Stimulated activated CD4-positive, alpha-beta T cell treated with anti-CD3 and anti-CD28 coated beads, Interleukin-4, amount 100 ng/mL, for 1 hour (primary cell): Measurements from ENCODE around the gene PPP1R26.
"Not testable (repeated sequence)": the region's sequence is repeated elsewhere in the genome, so short reads cannot be mapped to it uniquely, and the experiment has no call there.

Experiments used
- DNase-seq: peaks from one replicate; pipeline ENCODE4 v3.0.0-alpha.2; 2020

Gene PPP1R26, protein sequence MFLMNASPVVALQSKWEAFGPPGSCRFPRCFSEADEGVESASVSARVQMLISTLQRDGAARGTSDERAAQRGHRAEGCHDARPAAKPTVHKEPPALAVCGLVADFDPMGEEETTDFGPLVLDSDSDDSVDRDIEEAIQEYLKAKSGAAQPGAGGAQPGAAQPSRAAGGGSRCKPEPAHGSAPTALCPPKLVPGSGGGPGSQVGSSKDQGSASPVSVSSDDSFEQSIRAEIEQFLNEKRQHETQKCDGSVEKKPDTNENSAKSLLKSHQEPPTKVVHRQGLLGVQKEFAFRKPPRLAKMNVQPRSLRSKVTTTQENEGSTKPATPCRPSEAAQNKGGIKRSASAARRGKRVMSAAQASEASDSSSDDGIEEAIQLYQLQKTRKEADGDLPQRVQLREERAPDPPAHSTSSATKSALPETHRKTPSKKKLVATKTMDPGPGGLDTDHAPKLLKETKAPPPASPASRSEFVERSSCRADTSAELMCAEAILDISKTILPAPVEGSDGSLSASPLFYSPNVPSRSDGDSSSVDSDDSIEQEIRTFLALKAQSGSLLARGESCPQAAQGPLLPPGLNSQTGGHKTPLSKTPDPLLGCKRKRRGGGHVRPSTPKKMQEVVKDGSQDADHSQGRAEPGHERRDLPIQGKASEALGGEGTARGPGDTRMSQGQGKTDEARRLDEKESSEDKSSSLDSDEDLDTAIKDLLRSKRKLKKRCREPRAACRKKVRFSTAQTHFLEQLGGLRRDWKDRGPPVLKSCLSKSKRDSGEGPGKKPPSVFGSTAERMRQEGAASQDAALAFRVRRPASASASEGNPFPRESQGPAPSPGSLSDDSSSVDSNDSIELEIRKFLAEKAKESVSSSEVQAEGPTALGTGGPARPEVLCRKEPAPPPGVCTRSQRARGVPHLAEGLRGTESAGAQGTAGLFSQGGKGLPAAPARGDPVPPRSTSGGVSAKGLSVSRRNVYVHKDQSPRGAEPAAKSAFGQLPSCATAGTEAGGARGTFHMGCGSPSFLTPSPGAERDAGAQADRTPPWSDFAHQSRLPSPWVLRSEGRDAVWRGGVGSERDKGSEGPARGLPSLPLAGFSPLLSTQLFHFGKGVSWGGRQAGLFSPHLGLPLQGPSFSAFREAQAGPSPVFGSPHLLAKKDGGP (N-terminal part only)

DNA sequence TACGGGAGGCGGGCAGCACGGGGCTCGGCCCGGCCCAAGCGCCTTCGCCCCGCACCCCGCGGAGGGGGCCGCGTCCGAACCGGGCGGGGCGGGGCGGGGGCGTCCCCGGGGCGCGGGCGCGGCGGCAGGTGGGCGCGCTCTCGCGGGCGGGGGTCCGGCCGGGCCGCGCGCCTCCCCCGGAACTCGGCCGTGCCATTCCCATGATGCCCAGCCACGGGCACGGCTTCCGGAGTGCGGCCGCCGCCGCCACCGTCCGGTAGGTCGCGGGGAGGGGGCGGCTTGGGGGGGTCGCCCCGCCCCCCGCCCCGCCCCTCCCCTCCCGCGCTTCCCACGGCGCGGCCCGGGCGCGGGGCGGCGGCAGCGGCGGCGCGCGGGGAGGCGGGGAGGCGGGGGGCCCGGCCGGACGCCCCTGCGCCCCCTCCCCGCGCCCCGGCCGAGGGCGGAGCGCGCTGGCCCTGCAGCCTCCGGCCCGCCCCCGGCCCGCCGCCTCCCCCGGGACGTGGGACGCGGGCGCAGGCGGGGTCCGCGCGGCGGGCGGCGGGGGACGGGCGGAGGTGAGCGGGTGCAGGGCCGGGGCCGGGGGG, at the start of gene PPP1R26:
PPP1R26 (plus strand) TSS at position 314 of the 584 bp plus-strand sequence. CDS start 4,729 bp downstream, outside the sequence.
- DNase-seq: no peak

DNA sequence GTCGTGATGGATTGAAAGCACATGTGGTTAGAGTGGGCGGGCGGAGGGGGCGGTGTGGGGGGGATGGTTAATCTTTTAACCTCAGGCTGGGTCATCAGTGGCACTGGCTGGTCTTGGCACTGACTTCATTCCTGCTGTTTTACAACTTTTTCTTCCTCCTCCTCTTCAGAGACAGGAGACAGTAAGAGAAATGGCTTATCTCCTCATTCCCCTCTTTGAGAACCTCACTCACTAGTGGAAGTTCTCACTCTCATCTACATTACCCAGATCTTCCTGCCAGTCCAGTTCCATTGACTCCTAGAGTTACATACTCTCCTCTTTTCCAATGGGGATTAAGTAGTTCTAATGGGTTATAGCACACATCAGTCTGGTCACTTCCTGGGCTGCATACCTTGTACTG, 42.3 kb upstream of the PPP1R26 start:
- no peak for DNase-seq

DNA sequence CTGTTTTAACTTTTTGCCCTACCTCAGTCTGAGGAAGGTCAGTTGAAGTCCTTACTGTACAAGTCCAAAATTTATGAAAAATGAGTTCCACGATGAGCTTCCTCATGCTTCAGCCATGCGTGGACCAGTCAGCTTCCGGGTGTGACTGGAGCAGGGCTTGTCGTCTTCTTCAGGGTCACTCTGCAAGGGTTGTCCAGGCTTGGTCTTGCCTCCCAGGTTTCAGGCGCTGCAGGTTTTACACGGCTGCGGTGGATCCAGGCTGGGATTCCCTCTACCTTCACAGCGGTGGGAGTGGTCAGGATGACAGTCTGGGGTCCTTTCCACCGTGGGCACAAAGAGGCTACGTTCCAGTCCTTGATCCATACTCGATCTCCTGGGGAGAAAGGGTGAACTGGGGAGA, 41.9 kb upstream of the PPP1R26 start:
- not testable (repeated sequence) for DNase-seq

DNA sequence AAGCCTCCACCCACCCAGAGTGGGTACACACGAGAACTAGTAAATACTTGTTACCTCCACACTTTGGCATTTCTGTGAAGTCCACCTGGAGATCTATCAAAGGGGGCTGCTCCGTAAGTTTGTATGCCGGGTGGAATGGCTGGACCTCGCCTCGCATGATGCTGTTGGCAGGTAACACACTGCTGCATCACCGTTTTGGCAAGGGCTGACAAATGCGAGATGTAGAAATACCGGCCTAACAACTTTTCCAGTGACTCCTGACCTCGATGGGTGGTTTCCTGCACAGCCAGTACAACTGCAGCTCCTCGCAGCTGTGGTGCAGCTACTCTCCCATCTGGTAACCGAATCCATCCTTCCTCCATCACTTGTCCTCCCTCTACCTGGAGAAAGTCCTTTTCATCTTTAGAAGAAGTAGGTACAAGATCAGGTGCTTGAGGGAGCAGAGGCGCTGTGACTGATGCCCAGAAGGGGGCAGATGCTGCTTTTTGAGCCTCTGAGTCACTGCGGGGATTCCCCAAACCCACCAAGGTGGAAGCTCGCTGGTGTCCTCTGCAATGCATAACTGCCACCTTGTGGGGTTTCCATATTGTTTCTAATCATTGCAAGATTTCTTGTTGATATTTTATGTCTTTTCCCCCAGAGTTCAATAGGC, 40.9 kb upstream of the PPP1R26 start:
- DNase-seq: peak; percentile 49

DNA sequence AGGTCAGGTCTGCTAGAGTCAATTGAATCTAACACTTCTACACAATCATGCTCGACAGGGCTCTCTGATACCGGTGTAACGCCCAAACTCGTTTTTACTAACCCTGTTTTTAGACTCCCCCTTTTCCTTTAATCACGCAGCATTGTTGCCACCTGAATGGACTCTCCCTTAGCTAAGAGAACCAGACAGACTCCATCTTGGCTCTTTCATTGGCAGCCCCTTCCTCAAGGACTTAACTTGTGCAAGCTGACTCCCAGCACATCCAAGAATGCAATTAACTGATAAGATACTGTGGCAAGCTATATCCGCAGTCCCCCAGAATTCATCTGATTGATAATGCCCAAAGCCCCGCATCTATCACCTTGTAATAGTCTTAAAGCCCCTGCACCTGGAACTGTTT, 40.1 kb upstream of the PPP1R26 start:
- not testable (repeated sequence) for DNase-seq

DNA sequence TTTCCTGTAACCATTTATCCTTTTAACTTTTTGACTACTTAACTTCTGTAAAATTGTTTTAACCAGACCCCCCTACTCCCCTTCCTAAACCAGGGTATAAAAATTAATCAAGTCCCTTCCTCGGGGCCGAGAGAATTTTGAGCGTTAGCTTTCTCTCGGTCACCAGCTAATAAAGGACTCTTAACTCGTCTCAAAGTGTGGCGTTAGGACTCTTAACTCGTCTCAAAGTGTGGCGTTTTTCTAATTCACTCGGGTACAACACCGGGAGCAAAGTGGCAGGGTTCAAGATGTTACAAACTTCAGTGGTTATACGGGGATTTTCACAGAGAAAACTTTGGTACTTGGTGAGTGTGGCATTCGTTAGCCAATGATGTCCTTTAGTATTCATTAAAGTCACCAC, 39.7 kb upstream of the PPP1R26 start:
- no peak for DNase-seq

DNA sequence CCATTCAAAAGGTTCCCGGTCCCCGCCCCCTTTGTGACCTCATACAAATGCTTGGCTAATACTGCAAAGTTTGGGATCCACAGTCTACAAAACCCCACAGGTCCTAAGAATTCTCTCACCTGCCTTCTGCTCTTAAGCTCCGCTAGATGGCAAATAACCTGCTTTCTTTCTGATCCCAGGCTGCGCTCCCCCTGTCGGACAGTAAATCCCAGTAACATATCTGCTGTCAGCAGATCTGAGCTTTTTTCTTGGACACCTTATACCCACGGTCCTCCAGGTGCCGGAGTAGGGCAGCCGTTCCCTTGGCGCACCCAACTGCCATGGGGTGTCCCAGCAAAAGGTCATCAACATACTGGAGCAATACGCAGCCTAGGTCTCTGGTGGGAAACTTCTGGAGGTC, 39.0 kb upstream of the PPP1R26 start:
- DNase-seq: no peak

DNA sequence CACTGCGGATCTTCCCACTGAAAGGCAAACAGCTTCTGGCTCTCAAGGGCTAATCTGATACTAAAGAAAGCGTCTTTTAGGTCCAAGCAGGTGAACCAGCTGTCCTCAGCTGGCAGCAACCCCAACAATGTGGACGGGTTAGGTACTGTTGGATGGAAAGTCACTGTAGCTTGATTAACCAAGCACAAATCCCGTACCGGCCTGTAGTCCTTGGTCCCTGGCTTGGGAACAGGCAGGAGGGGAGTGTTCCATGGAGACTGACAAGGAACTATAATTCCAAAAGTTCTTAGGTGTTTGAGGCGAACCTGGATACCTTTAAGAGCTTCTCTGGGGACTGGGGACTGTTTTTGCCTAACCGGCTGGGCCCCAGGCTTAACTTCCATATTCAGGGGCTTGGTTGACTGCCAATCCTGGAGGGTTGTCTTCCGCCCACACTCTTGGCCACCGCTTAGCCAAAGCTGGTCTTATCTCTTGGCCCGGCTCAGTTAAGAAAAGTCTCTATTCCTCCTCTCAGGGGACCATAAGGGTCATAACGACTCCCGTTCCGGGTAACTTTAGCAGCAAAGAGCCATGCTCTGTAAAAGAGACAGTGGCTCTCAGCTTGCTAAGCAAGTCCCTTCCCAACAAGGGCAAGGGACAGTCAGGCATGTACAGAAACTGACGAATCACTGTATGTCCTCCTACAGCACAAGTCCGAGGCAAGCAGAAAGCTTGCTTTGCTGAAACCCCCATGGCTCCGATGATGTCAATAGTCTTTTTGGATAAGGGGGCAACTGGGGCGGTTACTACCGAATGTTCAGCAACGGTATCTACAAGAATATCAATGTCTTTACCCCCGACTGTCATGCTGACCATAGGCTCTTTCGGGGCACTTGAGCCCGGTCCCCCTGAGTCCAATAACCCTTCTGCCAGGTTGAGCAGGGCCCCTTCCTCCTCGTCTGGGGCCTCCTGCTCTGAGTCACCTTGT, 38.2 kb upstream of the PPP1R26 start:
- not testable (repeated sequence) for DNase-seq

DNA sequence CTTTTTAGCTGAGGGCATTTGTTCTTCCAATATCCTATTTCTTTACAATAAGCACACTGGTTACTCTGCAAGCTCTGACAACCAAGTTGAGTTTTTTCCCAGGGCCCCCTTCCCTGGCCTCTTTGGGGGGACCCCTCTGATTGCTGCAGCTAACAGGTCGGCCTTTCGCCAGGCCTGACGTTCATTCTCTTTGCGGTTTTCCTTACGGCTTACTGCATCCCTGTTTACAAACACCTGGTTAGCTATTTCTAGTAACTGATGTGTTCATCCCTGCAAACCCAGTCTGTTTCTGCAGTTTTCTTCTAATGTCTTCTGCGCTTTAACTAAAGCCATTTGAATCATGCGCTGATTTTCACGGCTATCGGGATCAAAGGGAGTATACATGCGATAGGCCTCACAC, 37.5 kb upstream of the PPP1R26 start:
- DNase-seq: no peak

DNA sequence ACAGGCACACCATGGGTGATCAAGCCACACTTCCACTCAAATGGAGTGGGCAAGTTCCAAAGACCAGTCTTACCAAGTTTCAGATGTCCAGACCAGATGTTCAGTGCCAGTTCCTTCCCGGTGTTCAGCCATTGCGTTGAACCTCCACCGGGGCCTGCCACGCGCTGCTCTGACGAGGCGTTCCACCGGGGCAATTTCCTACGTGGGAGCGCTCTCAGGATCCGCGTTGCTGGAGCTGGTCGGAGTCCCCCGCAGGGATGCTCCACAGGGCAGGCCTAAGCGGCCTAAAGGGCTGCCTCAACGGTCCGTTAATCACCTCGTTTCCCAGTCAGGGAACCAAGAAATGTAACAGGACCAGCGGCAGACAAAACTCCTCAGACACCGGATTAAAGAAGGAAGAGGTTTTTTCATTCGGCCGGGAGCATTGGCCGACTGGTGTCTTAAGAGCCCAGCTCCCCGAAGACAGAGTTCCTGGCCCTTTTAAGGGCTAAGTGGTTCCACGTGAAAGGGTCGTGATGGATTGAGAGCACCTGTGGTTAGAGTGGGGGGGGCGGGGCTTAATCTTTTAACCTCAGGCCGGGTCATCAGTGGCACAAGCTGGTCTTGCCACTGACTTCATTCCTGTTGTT, 35.7 kb upstream of the PPP1R26 start:
- DNase-seq: no peak

DNA sequence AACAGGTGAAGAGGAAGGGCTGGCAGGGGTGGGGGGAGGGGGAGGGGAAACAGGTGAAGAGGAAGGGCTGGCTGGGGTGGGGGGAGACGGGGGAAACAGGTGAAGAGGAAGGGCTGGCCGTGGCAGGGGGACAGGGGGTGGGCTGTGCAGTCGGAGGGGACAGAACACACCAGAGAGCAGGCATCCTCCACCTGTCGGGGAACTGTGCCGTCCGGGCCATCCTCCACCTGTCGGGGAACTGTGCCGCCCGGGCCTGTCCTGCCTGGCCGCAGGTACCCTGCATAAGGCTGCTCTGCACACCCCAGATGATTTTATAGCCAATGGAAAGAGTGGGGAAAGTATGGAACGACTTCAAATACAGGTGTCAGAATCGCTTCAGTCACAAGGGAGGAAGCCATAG, 32.5 kb upstream of the PPP1R26 start:
- DNase-seq: no peak

DNA sequence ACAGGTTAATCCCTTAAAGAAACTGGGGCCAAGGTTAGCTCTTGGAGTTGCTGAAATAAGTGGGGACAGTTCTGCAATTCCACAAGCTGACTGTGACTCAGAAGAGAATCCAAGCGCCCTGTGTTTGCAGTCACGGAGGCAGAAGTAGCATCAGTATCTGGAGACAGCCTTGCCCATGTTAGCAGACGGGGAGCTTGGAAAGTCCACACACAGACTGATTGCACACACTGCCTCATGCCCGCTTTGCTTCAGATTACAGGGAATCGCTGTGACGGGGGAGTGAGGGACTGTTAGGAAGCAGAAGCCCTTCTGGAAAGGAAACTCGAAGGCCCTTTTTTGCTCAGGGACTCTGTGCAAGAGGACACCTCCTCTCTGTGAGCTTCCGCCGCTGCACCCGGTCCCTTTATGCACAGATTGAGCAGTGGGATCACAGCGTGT, 30.9 kb upstream of the PPP1R26 start:
- DNase-seq: no peak

DNA sequence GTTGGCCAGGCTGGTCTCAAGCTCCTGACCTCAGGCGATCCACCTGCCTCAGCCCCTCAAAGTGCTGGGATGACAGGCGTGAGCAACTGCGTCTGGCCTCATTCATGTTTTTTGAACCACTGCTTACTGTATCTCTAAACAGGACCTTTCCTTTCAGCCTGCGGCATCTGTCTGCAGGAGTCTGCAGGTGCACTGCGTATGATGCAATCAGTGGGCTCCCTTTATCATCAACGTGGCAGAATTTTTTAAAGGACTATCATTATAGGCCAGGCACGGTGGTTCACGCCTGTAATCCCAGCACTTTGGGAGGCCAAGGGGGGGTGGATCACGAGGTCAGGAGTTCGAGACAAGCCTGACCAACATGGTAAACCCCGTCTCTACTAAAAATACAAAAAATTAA, 30.1 kb upstream of the PPP1R26 start:
- not testable (repeated sequence) for DNase-seq

DNA sequence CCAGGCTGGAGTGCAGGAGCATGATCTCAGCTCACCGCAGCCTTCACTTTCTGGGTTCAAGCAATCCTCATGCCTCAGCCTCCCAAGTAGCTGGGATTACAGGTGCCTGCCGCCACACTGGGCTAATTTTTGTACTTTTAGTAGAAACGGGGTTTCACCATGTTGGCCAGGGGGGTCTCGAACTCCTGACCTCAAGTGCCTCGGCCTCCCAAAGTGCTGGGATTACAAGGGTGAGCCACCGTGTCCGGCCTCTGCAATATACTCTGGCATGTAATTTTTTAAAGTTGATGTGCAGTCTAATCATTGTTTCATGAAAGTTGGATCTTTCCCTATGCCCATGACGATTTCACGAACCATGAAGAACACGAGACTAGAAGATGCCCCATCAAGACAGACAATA, 28.6 kb upstream of the PPP1R26 start:
- DNase-seq: no peak

DNA sequence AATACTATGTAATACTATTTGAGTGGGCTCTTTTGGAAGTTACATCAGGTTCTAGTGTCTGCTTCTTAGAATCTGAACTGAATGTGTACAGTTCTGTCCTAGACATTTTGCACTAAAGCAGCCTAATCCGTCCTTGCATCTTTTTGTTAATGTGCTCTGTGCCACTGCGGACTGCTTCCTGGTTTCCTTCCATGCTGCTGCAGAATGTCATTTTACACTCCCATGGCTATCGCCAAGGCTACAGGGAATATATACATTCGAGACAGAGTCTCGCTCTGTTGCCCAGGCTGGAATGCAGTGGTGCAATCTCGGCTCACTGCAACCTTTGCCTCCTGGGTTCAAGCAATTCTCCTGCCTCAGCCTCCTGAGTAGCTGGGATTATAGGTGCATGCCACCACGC, 27.7 kb upstream of the PPP1R26 start:
- DNase-seq: not testable (repeated sequence)

DNA sequence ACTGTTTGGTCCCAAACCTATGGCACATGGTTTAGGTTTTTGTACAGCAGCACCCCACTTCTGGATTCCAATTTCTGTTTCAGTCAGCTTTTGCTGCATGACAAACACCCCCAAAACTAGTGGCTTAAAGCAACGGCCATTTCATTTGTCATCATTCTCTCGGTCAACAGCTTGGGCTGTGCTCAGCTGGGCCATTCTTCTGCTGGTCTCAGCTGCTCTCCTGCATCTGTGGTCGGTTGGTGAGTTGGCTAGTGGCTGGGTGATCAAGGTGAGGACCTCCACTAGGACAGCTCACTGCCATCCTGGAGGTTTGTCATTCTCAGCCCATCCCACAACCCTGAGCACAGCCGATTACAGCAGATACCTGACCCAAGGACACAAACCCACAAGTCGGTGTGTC, 24.8 kb upstream of the PPP1R26 start:
- no peak for DNase-seq

DNA sequence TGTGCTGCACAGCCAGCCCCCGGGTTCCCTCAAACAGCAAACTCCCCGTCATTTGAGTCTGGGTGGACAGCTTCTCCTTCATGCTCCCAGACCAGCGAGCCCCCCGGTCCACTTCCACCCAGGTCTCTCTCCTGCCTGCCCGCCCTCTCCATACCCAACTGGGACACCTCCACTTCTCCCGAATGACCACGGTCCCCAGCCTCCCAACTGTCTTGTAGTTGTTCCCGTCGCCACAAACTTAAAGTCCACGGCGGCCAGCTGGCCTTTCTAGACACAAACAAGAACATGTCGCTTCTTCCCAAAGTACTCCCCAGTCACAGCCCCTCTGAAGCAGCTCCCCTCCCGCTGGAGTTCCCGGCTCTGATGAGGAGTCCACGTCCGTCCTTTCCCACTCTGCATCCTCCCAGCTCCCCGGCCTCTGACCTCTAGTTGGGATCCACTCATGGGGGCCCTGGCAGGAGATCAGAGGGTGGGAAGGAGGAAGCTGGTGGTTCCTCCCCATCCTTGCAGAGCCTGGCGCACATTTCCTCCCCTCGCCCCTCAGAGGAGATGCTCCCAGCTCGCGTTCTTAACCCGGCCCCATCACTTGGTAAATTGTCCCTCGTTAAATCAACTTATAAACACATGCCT, 24.1 kb upstream of the PPP1R26 start:
- DNase-seq: no peak

DNA sequence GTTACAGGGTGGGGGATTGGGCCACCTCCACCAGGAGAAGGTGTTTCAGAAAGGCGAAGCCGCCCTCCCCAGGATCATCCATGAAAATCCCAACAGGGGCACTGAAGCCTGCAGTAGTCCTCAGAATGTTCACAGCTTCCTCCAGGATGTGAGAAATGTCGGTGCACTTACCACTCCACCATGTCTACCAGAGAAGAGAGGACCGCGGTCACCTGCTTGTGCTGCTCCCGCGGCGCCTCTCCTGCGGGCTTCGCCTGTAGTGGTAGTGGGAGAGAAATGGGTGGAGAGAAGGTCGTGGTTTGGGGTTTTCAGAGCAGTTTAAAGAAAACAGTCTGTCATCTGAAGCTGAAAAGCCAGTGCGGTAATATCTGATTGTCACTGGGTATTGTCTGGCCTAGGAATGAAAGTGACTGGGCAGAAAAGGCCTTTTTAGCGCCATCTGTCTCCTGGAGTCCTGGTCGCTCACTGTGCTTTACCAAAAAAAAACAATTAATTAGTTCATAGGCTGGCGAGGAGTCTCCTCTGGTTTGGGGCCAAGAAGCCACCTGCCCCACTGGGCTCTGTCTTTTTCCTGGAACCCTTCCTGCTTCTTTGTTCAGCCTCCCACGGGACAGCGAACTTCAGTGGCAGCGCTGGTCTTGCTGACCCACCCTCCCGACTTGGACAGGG, 23.0 kb upstream of the PPP1R26 start:
- DNase-seq: no peak

DNA sequence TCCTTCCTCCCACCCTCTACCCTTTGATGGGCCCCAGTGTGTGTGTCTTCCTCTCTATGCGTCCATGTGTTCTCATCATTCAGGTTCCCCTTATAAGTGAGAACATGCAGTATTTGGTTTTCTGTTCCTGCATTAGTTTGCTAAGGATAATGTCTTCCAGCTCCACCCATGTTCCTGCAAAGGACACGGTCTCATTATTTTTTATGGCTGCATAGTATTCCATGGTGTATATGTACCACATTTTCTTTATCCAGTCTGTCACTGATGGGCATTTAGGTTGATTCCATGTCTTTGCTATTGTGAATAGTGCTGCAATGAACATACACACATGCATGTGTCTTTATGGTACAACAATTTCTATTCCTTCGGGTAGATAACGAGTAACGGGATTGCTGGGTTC, 21.1 kb upstream of the PPP1R26 start:
- not testable (repeated sequence) for DNase-seq

DNA sequence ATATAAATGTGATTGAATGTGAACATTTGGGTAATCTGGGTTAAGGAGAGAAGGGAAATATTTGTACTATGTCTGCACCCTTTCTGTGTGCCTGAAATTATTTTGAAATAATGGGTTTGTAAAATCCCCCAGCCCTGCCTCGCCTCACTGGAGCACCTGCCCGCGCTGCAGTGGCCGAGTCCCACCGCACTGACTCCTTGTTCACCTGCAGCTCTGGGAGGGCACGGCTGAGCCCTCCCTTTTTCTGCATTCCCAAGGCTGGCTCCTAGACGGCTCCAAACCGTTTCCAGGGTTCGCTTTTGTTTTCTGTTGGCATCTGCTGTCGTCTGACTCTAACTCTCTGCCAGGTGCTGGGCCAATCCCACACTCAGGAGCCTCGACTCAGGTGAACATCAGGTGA, 17.6 kb upstream of the PPP1R26 start:
- no peak for DNase-seq
